Thoracic aorta (tissue), 2 donors: ENCODE measurements around the gene MGAT5B. TPM values are rescaled to one million over a fixed set of nuclear protein-coding genes. Genes with fewer than 3 reads are reported as not detected.

Experiments used
- ATAC-seq: fragments of 150-250 bp; one replicate; pipeline ENCODE4 v1.8.0; 2017; ENCODE audit warnings: low read depth; ENCODE audit not compliant: insufficient number of reproducible peaks, low FRiP score
- DNase-seq: peaks from one replicate; pipeline ENCODE4 v3.0.0-alpha.2; 2020; ENCODE audit warnings: low spot score
- H3K27ac ChIP-seq, 2 donors: fragments of 200-600 bp; sonication (generic); 1 replicate in 1 of 2; 2 replicates in 1 of 2; pipeline ENCODE4 v1.5.1; 2016; ENCODE audit warnings: mild to moderate bottlenecking in 2 of 2, moderate library complexity in 2 of 2
- H3K27me3 ChIP-seq: fragments of 200-600 bp; sonication (generic); replicated peaks from 2 replicates; pipeline ENCODE4 v1.6.0; 2016; ENCODE audit warnings: mild to moderate bottlenecking; ENCODE audit not compliant: insufficient read depth
- H3K36me3 ChIP-seq: fragments of 200-600 bp; sonication (generic); one replicate; pipeline ENCODE4 v1.5.1; 2016
- H3K4me1 ChIP-seq, 2 donors: fragments of 200-600 bp; sonication (generic); 1 replicate in 1 of 2; 2 replicates in 1 of 2; pipeline versions ENCODE4 v1.5.1 to v1.6.0; 2016; ENCODE audit warnings: low read depth in 2 of 2, mild to moderate bottlenecking in 1 of 2; ENCODE audit not compliant: control insufficient read depth in 1 of 2
- H3K4me3 ChIP-seq: fragments of 200-600 bp; sonication (generic); 2 replicates; pipeline ENCODE4 v1.5.1; 2016; ENCODE audit warnings: mild to moderate bottlenecking
- H3K9me3 ChIP-seq: fragments of 200-600 bp; sonication (generic); 2 replicates; pipeline ENCODE4 v1.5.1; 2016
- total RNA-seq, 2 donors: library from RNA; depleted of rRNA; stranded (reverse); fragments of >200 nt; gene quantifications; one replicate each; pipeline versions ENCODE4 v1.1.0 to v1.2.3, GENCODE V29; 2016
- TF ChIP-seq, protein P1 (sequence below): fragments of 200-600 bp; sonication (generic); IDR thresholded peaks from one replicate; pipeline ENCODE4 v1.5.1; 2019; ENCODE audit warnings: antibody characterized with exemption

Gene MGAT5B
- total RNA-seq, 2 donors from 2014 or later = 0.14 TPM; not detected in 1

DNA sequence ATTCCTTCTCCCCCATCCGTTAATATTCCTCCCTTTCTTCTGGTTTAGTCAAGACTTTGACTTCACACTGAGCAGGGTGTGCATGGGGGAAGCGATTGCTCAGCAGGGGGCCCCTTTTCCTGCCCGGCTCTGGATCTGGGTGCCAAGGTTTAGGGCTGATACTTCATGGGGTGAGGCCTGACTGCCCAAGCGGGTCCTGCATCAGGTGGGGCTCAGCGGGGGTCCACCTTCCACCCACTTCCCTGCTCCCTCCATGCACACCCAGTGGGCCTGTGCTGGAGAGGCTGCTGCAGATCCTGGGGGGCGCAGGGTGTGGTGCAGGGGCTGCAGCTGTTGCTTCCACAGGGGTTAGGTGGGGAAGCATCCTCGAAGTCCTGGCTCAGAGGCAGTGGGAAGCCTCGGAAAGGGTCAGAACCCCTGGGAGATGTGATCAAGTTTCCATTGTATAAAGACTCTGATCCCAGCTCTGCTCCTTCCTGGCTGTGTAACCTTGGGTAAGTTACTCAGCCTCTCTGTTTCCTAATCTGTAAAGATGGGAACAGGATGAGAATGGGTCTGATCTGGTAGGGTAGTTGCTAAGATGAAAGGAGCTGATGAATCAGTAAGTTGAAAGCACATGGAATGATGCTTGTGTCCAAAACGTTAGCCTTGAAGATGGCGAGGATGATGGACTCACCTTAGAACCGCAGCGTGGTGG, 53.3 kb downstream of the MGAT5B start:
- H3K4me3 ChIP-seq = no peak overlapping the region
- ATAC-seq (no peak), DNase-seq (no peak)
- H3K27ac ChIP-seq = no peak overlapping the region
- H3K9me3 ChIP-seq = no peaks in the 10 kb centered on the region
- TF ChIP-seq, protein P1, sequence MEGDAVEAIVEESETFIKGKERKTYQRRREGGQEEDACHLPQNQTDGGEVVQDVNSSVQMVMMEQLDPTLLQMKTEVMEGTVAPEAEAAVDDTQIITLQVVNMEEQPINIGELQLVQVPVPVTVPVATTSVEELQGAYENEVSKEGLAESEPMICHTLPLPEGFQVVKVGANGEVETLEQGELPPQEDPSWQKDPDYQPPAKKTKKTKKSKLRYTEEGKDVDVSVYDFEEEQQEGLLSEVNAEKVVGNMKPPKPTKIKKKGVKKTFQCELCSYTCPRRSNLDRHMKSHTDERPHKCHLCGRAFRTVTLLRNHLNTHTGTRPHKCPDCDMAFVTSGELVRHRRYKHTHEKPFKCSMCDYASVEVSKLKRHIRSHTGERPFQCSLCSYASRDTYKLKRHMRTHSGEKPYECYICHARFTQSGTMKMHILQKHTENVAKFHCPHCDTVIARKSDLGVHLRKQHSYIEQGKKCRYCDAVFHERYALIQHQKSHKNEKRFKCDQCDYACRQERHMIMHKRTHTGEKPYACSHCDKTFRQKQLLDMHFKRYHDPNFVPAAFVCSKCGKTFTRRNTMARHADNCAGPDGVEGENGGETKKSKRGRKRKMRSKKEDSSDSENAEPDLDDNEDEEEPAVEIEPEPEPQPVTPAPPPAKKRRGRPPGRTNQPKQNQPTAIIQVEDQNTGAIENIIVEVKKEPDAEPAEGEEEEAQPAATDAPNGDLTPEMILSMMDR = no peak
- no peaks in the 10 kb centered on the region for H3K36me3 ChIP-seq
- peaks cover 16 to 30% of the 10 kb centered on the region in 2 donors for H3K4me1 ChIP-seq
- no peaks in the 10 kb centered on the region for H3K27me3 ChIP-seq

DNA sequence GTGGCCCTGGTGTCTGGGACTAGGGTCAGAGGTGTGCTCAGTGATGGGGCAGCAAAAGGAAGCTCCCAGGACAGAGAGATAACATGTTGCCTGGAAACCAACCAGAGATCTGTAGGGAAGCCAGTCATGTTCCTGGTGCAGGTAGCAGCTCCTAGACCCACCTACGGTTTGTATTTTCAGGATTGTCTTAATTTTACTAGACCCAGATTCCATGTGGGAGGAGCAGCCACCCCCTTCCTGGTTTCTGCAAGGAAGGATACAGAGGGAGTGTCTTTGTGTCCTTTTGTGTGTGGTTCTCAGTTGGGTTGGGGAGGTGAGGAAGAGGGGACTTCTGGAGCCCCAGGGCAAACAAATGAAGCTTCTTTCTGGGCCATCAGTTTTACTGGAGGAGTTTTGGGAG, 53.9 kb downstream of the MGAT5B start:
- TF ChIP-seq, protein P1 = no peak
- DNase-seq = no peak
- no peak for ATAC-seq
- Histone ChIP-seq H3K36me3 (no peaks in the 10 kb centered on the region), H3K4me3 (no peak overlapping the region), H3K27me3 (no peaks in the 10 kb centered on the region), H3K9me3 (no peaks in the 10 kb centered on the region), H3K4me1 (peaks cover 16 to 30% of the 10 kb centered on the region in 2 donors), H3K27ac (no peak overlapping the region)

DNA sequence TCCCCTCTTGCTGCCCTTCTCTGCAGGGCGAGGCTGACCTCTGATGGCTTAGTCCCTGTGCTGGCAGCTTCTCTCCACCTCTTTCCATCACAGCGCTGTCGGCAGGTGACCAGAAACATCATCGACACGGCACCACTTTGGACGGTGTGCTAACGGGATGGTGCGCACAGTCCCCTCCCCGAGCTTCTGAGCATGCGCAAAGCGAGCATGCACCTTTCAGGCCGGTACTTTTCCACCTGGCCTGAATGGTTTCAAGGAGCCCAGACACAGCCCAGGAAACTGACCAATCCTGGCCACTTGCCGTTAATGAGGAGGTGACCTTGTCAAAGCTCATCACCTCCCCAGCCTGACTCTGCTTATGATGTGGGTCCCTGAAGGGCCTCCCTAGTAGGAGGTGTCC, 54.8 kb downstream of the MGAT5B start:
- H3K36me3 ChIP-seq = no peaks in the 10 kb centered on the region

DNA sequence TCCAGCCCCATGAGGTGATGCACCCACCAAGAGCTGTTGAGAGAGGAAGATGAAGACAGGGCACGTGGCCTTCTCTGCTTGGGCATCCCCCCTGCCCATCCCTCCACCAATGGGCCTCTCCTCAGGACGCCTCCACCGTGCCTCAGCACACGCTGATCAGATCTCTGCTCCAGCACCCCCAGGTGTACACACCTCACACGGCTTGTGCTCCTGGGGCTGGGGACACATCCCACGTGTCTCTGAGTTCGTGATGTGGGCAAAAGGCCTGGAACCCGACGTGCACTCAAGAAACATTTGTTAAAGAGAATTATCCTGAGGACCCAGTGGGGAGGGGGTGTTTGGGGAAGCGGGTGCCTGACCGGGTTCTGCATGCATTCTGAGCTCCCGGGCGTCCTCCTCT, 55.3 kb downstream of the MGAT5B start:
- DNase-seq (no peak), ATAC-seq (no peak)
- H3K27ac ChIP-seq = no peak overlapping the region
- peaks cover 6 to 16% of the 10 kb centered on the region in 2 donors for H3K4me1 ChIP-seq
- no peak overlapping the region for H3K4me3 ChIP-seq
- no peaks in the 10 kb centered on the region for H3K36me3 ChIP-seq
- H3K9me3 ChIP-seq = no peaks in the 10 kb centered on the region
- TF ChIP-seq, protein P1 = no peak
- no peaks in the 10 kb centered on the region for H3K27me3 ChIP-seq

More for the DNA sequence above, 54.8 kb downstream of the MGAT5B start:
- Histone ChIP-seq H3K27ac (no peak overlapping the region), H3K4me3 (no peak overlapping the region), H3K4me1 (peaks cover 11 to 21% of the 10 kb centered on the region in 2 donors), H3K27me3 (no peaks in the 10 kb centered on the region), H3K9me3 (no peaks in the 10 kb centered on the region)
- TF ChIP-seq, protein P1 = no peak
- ATAC-seq (no peak), DNase-seq (no peak)

DNA sequence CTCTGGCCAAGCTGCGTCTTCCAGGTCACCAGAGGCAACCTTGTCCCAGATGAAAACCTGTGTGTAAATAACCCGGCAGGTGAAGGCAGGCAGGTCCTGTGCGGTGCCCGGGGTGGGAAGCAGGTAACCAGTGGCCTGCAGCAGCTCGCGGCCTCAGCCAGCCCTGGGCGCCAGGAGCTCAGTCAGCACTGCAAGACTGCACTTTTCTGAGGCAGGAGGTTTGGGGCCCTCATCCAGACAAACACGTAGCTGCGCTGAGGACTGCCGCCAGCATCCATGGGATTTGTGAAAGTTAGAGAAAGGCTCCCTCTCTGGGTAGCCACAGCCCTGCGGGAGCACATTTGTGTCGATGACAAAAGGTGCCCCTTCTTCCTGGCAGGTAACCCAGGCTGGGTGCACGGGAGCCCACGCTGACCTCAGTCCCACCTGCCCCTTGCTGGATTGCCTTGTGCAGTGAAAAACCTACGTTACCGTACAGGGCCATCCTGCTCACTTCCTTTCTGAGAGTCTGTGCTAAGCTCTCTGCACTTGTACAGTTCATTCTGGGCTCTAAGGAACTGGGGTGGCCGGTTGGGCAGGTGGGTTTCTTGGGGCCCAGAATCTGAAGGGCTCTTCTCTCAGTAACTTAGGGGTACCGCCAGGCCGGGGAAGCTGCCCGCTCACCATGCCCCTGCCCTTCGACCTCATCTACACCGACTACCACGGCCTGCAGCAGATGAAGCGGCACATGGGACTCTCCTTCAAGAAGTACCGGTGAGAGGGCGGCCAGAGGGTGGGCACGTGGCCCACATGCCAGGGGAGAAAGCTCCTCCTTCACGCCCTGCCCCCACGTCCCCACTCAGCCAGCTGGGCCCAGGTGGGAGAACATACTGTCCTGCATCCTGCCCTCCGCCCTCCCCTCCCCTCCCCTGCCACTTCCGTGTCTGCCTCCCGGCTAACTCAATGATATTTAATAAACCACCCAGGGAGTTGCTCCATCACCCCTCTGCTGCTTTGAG, 56.4 kb downstream of the MGAT5B start:
- peaks cover 0 to 4% of the 10 kb centered on the region in 2 donors for H3K4me1 ChIP-seq
- DNase-seq (no peak), ATAC-seq (no peak)
- H3K27ac ChIP-seq = no peak overlapping the region
- H3K4me3 ChIP-seq = no peak overlapping the region
- TF ChIP-seq, protein P1 = no peak
- no peaks in the 10 kb centered on the region for H3K9me3 ChIP-seq
- H3K27me3 ChIP-seq = no peaks in the 10 kb centered on the region
- H3K36me3 ChIP-seq = no peaks in the 10 kb centered on the region
